ENCODE data around the gene DSCAM.

The DSCAM gene

GRCh38 chr21:40605094-40605493, 241.9 kb downstream of the DSCAM start:
- DNase-seq (ENCODE audit: low spot score): no peak

- DNase-seq (ENCODE audit: low spot score): no peak
These were observed 243.2 kb downstream of the DSCAM start for GRCh38 chr21:40603774-40604173.

- no peak for DNase-seq (ENCODE audit: low spot score)
These were observed 244.9 kb downstream of the DSCAM start for GRCh38 chr21:40602080-40602479.

- DNase-seq (ENCODE audit: low spot score): no peak
These were observed 251.2 kb downstream of the DSCAM start for GRCh38 chr21:40595806-40596205.

- no peak for DNase-seq (ENCODE audit: low spot score)
These were observed 259.1 kb downstream of the DSCAM start for GRCh38 chr21:40587736-40588346.

- DNase-seq (ENCODE audit: low spot score): no peak
These were observed 260.4 kb downstream of the DSCAM start for GRCh38 chr21:40586575-40586974.

- no peak for DNase-seq (ENCODE audit: low spot score)
These were observed 269.5 kb downstream of the DSCAM start for GRCh38 chr21:40577285-40578043.

GRCh38 chr21:40575976-40576375, 271.0 kb downstream of the DSCAM start:
- DNase-seq (ENCODE audit: low spot score): no peak

- DNase-seq (ENCODE audit: low spot score): no peak
These were observed 277.6 kb downstream of the DSCAM start for GRCh38 chr21:40569357-40569756.

- DNase-seq (ENCODE audit: low spot score): no peak
These were observed 278.2 kb downstream of the DSCAM start for GRCh38 chr21:40568807-40569206.

GRCh38 chr21:40567501-40567900, 279.5 kb downstream of the DSCAM start:
- no peak for DNase-seq (ENCODE audit: low spot score)

GRCh38 chr21:40566486-40566885, 280.5 kb downstream of the DSCAM start:
- DNase-seq (ENCODE audit: low spot score): no peak

- DNase-seq (ENCODE audit: low spot score): no peak
These were observed 282.6 kb downstream of the DSCAM start for GRCh38 chr21:40564318-40564717.

GRCh38 chr21:40563900-40564299, 283.1 kb downstream of the DSCAM start:
- DNase-seq (ENCODE audit: low spot score): no peak

GRCh38 chr21:40562242-40563002, 284.5 kb downstream of the DSCAM start:
- DNase-seq (ENCODE audit: low spot score): no peak

- no peak for DNase-seq (ENCODE audit: low spot score)
These were observed 290.5 kb downstream of the DSCAM start for GRCh38 chr21:40556442-40556968.

- no peak for DNase-seq (ENCODE audit: low spot score)
These were observed 291.9 kb downstream of the DSCAM start for GRCh38 chr21:40555021-40555528.

GRCh38 chr21:40553781-40554180, 293.2 kb downstream of the DSCAM start:
- DNase-seq (ENCODE audit: low spot score): no peak

- DNase-seq (ENCODE audit: low spot score): no peak
These were observed 298.9 kb downstream of the DSCAM start for GRCh38 chr21:40547906-40548513.

- no peak for DNase-seq (ENCODE audit: low spot score)
These were observed 300.3 kb downstream of the DSCAM start for GRCh38 chr21:40546647-40547046.

- no peak for DNase-seq (ENCODE audit: low spot score)
These were observed 306.7 kb downstream of the DSCAM start for GRCh38 chr21:40540216-40540615.

GRCh38 chr21:40534886-40535285, 312.1 kb downstream of the DSCAM start:
- DNase-seq (ENCODE audit: low spot score): no peak

Data from kidney capillary endothelial cell (primary cell).